GM06990 (cell line): Measurements from ENCODE around the gene TMPO.

ENCODE experiments used
- DNase-seq: peaks from one replicate; pipeline ENCODE4 v3.0.0-alpha.2; 2011; ENCODE audit not compliant: insufficient read length; ENCODE audit errors: extremely low read depth
- H3K27me3 ChIP-seq: replicated peaks from 2 replicates; pipeline ENCODE4 v1.6.0; 2011; ENCODE audit warnings: low read length; ENCODE audit not compliant: control insufficient read depth, insufficient read depth
- H3K36me3 ChIP-seq: 2 replicates; pipeline ENCODE4 v1.5.1; 2011; ENCODE audit warnings: low read length; ENCODE audit not compliant: control insufficient read depth, insufficient read depth
- H3K4me3 ChIP-seq: replicated peaks from 2 replicates; pipeline ENCODE4 v1.5.1; 2011; ENCODE audit warnings: low read depth, mild to moderate bottlenecking, control low read depth, low read length
- CTCF ChIP-seq: IDR thresholded peaks from 2 replicates; pipeline ENCODE4 v1.5.1; 2011; ENCODE audit warnings: low read length, control low read depth, mild to moderate bottlenecking, inconsistent platforms; ENCODE audit not compliant: insufficient read depth, poor library complexity, severe bottlenecking

The TMPO gene

GRCh38 chr12:98587084-98587483, 71.7 kb downstream of the TMPO start:
- Histone ChIP-seq H3K4me3 (no peak overlapping the region), H3K27me3 (no peaks in the 10 kb centered on the region), H3K36me3 (no peaks in the 10 kb centered on the region)
- no peak for TF ChIP-seq CTCF
- no peak for DNase-seq

- no peak for TF ChIP-seq CTCF
- no peak for DNase-seq
- no peaks in the 10 kb centered on the region for H3K27me3 ChIP-seq
- no peaks in the 10 kb centered on the region; the same call in 1 of the 2 replicates for H3K36me3 ChIP-seq
- H3K4me3 ChIP-seq = no peak overlapping the region
Observed at GRCh38 chr12:98591209-98591608, 75.8 kb downstream of the TMPO start.

- H3K36me3 ChIP-seq = peaks cover 5% of the 10 kb centered on the region
- H3K27me3 ChIP-seq = no peaks in the 10 kb centered on the region
- H3K4me3 ChIP-seq = peak overlapping the region; percentile 59
- DNase-seq = no peak
- no peak for TF ChIP-seq CTCF
Observed at GRCh38 chr12:98592825-98593322, 77.5 kb downstream of the TMPO start.

GRCh38 chr12:98593351-98594049, 78.1 kb downstream of the TMPO start, which contains the start of gene SLC25A3:
Gene SLC25A3, plus strand, starts transcription at chr12:98593686. Its CDS starts 293 bp downstream, at chr12:98593979.
- no peak for TF ChIP-seq CTCF
- Histone ChIP-seq H3K27me3 (no peaks in the 10 kb centered on the region), H3K36me3 (peaks cover 5% of the 10 kb centered on the region), H3K4me3 (peak within 1 kb of the TSS; percentile 99)
- DNase-seq = peak; percentile 97

- DNase-seq = no peak
- Histone ChIP-seq H3K4me3 (peak overlapping the region; percentile 99), H3K27me3 (no peaks in the 10 kb centered on the region), H3K36me3 (peaks cover 5% of the 10 kb centered on the region)
- TF ChIP-seq CTCF = no peak
Observed at GRCh38 chr12:98594050-98594835, 78.9 kb downstream of the TMPO start.
